SU-DHL-6 (cell line): ENCODE data around the gene NNAT.
"Not testable (repeated sequence)": the region's sequence is repeated elsewhere in the genome, so short reads cannot be mapped to it uniquely, and the experiment has no call there.

ENCODE experiments used
- EZH2phosphoT487 ChIP-seq: fragments of 200-600 bp; sonication (generic), shearing (Covaris generic); conservative IDR thresholded peaks from 2 replicates; pipeline ENCODE4 v1.6.1; 2018; ENCODE audit warnings: mild to moderate bottlenecking, antibody characterized with exemption, low read length, moderate library complexity, mixed read lengths
- TF ChIP-seq, protein P1 (sequence below): fragments of 200-600 bp; sonication (generic); IDR thresholded peaks from one replicate; pipeline ENCODE4 v1.5.1; 2017; ENCODE audit warnings: antibody characterized with exemption, mild to moderate bottlenecking, low read length, moderate library complexity; ENCODE audit not compliant: insufficient read depth, poor library complexity, severe bottlenecking

DNA sequence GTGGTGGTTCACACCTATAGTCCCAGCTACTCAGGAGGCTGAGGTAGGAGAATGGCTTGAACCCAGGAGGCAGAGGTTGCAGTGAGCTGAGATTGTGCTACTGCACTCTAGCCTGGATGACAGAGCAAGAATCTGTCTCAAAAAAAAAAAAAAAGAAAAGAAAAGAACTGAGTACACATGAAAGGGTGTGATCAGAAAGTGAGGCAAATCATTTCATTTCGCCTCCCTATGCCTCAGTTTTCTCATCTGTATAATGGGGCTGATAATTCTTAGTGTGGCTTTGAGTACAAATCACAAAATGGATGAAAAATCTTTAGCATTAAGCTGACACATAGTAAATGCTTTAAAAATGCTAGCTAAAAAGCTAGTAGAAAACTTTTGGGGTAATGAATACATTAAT, 19.8 kb downstream of the NNAT start:
- TF ChIP-seq, protein P1, sequence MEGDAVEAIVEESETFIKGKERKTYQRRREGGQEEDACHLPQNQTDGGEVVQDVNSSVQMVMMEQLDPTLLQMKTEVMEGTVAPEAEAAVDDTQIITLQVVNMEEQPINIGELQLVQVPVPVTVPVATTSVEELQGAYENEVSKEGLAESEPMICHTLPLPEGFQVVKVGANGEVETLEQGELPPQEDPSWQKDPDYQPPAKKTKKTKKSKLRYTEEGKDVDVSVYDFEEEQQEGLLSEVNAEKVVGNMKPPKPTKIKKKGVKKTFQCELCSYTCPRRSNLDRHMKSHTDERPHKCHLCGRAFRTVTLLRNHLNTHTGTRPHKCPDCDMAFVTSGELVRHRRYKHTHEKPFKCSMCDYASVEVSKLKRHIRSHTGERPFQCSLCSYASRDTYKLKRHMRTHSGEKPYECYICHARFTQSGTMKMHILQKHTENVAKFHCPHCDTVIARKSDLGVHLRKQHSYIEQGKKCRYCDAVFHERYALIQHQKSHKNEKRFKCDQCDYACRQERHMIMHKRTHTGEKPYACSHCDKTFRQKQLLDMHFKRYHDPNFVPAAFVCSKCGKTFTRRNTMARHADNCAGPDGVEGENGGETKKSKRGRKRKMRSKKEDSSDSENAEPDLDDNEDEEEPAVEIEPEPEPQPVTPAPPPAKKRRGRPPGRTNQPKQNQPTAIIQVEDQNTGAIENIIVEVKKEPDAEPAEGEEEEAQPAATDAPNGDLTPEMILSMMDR: not testable (repeated sequence)
- not testable (repeated sequence) for TF ChIP-seq EZH2phosphoT487
